GM19468 (cell line): ENCODE measurements around the gene COL25A1.
"Not testable (repeated sequence)": the region's sequence is repeated elsewhere in the genome, so short reads cannot be mapped to it uniquely, and the experiment has no call there.

Experiments used
- ATAC-seq: cut with Tn5 transposase; IDR thresholded peaks from one replicate; pipeline ENCODE4 v1.9.1; 2021; ENCODE audit warnings: mild to moderate bottlenecking, moderate library complexity, moderate number of reproducible peaks; ENCODE audit not compliant: unreplicated experiment; ENCODE audit errors: extremely low read depth

Gene COL25A1

DNA sequence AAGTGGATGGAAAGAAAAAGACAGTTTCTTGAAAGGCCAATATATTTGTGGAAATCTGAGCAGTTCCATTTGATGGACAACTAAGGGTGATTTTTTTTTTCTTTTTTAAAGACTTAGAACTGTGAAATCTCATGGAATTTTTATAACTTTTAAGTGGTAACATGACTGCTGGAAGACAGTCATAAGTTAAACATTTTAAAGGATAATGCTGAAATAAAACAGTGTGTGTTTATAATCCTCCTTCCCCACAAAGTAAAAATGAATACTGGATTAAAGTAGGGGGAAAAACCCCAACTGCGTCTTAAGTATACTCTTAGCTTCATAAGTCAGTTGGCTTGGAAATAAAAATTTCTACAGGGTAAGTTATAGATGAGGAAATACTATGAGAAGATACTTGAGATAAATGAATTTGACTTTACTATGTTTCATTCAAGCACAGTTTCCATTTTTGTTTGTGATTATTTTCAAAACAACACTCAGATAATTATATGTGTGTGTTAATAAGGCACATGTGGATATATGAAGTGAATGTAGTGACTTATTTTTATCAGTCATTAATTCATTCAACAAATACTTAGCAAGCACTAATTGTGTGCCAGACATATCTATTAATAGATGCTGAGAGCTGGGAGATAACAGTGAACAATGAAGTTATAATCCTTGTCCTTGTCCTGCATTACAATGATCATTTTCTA lies 410.4 kb downstream of the COL25A1 start:
- no peak for ATAC-seq

DNA sequence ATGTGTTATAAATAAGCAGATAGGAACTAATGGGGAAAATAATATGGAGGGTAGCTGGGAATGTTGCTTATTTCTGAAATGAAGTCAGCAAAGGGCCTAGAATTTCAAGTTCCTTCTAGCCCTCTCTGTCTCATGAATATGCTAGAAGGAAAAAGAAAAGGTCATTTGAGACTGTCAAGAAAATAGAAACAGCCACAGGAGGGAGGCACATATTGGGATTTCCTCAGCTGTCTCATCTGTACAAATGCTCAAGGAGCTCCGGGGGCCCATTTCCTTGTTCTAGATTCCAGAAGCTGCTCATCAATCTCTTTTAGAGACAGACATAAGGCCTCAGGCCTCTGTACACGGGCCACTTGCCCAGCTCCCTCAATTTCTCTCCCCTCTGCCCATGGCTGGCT lies 412.0 kb downstream of the COL25A1 start:
- ATAC-seq, result no peak

DNA sequence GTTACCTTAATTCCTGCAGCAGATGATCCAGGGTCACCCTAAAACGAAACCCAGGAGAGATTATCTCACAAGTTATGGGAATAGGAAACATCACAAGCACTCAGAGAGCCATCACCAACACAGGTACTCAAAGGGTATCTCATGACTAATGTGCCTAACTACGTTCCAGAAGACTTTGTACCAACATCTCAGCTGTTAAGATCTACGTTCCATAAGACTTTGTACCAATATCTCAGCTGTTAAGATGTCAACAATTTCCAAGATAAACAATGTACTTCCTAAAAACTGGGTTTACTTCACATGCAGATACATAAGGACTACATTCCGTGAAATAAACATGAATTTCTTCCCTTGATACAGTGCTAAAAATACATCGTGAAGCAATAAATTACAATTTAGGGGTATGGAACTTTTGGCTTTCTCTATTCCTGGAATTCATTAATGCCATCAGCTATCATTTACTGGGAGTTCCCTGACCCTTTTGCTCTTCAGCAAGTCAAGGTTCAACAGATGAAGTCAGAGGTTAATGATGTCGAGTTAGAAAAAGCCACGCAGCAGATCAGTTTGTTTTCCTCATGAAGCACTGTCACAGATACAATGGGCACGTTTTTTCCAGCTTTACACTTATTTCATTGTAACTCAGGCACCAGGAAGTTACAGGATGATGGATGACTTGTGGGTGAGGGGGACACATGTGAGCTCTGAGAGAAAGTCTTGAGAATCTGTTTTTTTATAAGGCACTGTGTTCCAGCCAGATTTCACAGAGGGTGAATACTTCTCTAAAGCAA lies 412.6 kb downstream of the COL25A1 start:
- no peak for ATAC-seq

GRCh38 chr4:108888769-108889168 lies 413.7 kb downstream of the COL25A1 start:
- no peak for ATAC-seq

- ATAC-seq, result no peak
Observed at GRCh38 chr4:108887034-108887433, 415.4 kb downstream of the COL25A1 start.

- no peak for ATAC-seq
Observed at GRCh38 chr4:108885211-108885610, 417.2 kb downstream of the COL25A1 start.

- ATAC-seq, result no peak
Observed at GRCh38 chr4:108884596-108884995, 417.9 kb downstream of the COL25A1 start.

GRCh38 chr4:108881986-108882385 lies 420.5 kb downstream of the COL25A1 start:
- no peak for ATAC-seq

DNA sequence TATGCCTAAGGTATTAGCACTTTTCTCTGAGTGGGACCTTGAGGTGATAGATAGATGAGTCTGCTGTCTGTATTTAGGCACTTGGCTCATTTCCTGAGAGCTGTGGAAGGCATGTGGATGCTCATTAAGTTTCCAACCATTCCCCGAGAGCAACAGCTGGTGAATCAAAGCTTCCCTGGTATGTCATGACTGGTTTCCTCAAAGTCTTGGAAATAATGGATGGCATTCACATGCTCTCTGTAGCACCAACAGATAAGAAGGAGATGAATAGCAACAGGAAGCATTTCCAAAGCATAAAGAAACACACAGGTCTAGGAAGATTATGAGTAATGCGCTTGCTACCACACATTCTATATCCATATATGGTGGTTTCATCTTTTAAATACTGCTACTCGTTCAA lies 421.3 kb downstream of the COL25A1 start:
- ATAC-seq, result no peak

GRCh38 chr4:108878806-108879205 lies 423.7 kb downstream of the COL25A1 start:
- no peak for ATAC-seq

GRCh38 chr4:108877821-108878220 lies 424.6 kb downstream of the COL25A1 start:
- no peak for ATAC-seq

DNA sequence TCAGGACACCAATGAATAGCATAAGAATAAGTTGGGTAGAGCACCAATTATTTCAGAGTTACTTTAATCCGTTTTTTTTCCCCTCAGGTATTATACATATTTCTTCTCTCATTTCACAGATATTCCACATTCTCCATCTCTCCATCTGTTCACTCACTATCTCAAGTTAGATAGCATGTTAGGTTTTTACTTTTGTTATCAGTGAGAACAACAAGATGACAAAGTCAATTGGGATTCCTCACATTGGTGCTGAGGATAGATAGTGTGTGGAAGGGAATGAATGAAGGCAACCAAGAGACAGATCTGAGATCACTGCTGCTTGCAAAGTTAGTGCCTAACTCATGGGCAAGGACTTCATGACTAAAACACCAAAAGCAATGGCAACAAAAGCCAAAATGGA lies 427.7 kb downstream of the COL25A1 start:
- no peak for ATAC-seq

DNA sequence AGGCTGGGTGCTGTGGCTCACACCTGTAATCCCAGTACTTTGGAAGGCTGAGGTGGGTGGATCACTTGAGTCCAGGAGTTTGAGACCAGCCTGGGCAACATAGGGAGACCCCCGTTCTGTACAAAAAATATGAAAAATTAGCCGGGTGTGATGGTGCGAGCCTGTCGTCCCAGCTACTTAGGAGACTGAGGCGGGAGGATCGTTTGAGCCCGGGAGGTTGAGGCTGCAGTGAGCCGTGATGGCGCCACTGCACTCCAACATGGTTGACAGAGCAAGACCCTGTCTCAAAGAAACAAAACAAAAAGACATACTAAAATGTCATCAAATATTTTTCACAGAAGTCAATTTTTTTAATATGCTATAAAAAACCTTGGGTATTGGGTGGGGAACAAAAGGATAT lies 432.5 kb downstream of the COL25A1 start:
- not testable (repeated sequence) for ATAC-seq

- no peak for ATAC-seq
Observed at GRCh38 chr4:108868606-108869227, 433.7 kb downstream of the COL25A1 start.

- ATAC-seq, result no peak
Observed at GRCh38 chr4:108867476-108867875, 435.0 kb downstream of the COL25A1 start.

GRCh38 chr4:108861334-108861733 lies 441.1 kb downstream of the COL25A1 start:
- ATAC-seq, result no peak

- ATAC-seq, result no peak
Observed at GRCh38 chr4:108854786-108855185, 447.7 kb downstream of the COL25A1 start.

- ATAC-seq, result no peak
Observed at GRCh38 chr4:108852691-108853090, 449.8 kb downstream of the COL25A1 start.

GRCh38 chr4:108851366-108851765 lies 451.1 kb downstream of the COL25A1 start:
- no peak for ATAC-seq

DNA sequence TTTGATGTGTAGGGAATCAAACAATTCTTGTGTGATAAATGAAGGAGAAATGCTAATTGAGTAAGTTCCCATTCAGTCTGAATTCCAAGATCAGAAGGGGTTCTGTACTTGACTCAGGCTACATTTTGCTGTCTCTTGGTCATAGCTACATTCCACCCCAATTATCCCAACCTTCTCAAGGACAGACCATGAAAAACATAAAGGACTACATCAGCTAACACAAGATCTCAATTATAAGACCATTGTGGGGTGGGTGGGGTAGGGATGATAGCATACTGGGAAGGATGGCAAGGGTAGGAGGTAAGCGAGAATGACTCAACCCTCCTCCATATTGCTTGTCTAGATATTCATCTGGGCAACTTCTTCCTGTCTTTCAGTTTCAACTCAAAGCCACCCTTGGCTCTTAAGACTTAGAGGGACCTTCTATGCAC lies 452.2 kb downstream of the COL25A1 start:
- no peak for ATAC-seq

- peak; percentile 73 for ATAC-seq
Observed at GRCh38 chr4:108849611-108850168, 452.8 kb downstream of the COL25A1 start.
